Stimulated activated CD8-positive, alpha-beta memory T cell treated with anti-CD3 and anti-CD28 coated beads, Interleukin-2, amount 100 ng/mL, for 48 hours (primary cell): ENCODE measurements around the gene TMEM45A.
"Not testable (repeated sequence)": the region's sequence is repeated elsewhere in the genome, so short reads cannot be mapped to it uniquely, and the experiment has no call there.

ENCODE experiments used
- DNase-seq, 2 donors: peaks; one replicate each; pipeline ENCODE4 v3.0.0-alpha.2; 2020; ENCODE audit warnings: low read depth in 2 of 2

The TMEM45A gene, protein sequence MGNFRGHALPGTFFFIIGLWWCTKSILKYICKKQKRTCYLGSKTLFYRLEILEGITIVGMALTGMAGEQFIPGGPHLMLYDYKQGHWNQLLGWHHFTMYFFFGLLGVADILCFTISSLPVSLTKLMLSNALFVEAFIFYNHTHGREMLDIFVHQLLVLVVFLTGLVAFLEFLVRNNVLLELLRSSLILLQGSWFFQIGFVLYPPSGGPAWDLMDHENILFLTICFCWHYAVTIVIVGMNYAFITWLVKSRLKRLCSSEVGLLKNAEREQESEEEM

GRCh38 chr3:100492059-100493006, at the start of gene TMEM45A:
TSS of gene TMEM45A (plus strand) at chr3:100492619. CDS start at chr3:100555212, 62,593 bp downstream.
- DNase-seq = peak; percentile 73 to 82

GRCh38 chr3:100443690-100444089, 48.7 kb upstream of the TMEM45A start:
- DNase-seq = no peak

- not testable (repeated sequence) for DNase-seq
These were observed 45.4 kb upstream of the TMEM45A start for GRCh38 chr3:100447067-100447466.

GRCh38 chr3:100448079-100448478, 44.3 kb upstream of the TMEM45A start:
- no peak for DNase-seq

DNA sequence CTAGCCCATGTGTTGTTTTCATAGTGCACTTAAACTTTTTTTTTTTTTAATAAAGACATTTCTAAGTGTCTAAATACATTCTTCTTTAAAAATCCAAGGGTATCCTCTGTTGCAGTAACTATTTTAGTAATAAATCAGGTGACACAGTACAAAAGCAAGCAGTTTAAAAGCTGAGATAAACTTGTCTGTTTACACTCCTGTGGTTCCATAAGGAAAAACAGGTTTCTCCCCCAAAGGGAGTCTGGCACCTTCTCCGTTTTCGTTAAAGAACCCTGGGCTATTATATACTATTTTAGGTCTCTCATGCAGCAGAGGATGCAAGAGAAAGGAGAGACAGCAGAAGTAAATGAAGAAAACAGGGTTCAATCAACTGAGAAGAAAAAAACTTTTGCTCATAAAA, 43.2 kb upstream of the TMEM45A start:
- DNase-seq = no peak

- DNase-seq = no peak
These were observed 37.7 kb upstream of the TMEM45A start for GRCh38 chr3:100454677-100455076.

DNA sequence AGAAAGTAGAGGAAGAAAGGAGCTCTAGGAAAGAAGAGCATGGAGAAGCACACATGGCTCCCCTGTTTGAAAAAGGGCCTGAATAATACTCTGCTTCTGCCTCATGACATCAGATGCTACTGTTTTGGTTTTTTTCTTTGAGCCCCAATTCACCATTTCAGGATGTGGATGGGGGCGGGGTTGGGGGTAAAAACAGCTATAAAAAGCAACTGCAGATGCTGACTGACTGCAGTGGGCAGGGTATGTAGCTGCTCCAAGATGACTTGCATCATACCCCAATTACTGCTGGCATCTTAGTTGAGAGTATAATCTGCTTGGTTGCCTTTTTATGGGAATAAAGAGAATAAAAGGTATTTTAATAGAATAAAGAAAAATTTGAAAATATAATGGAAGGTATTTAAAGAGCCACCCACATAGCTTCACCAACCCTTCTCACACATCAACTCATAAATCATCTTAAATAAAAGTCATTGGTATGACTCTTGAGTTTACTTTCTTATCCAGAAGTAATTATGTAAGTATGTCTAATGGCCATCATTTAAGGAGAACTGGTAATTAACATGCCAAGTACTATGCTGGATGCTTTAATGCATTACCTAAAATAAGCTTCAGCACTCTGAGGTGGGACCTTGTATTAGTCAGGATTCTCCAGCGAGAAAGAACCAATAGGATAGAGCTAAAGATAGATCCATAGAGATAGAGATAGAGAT, 36.4 kb upstream of the TMEM45A start:
- DNase-seq = no peak

- no peak for DNase-seq
These were observed 35.7 kb upstream of the TMEM45A start for GRCh38 chr3:100456745-100457144.

DNA sequence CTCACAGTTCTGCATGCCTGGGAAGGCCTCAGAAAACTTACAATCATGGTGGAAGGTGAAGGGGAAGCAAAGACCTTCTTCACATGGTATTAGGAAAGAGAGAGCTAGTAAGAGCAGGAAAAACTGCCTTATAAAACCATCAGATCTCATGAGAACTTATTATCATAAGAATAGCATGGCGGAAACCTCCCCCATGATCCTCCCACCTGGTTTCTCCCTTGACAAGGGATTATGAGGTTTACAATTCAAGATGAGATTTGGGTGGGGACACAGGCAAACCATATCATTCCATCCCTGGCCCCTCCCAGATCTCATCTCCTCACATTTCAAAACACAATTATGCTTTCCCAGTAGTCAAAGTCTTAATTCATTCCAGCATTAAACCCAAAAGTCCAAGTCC, 34.6 kb upstream of the TMEM45A start:
- DNase-seq = no peak

- no peak for DNase-seq
These were observed 33.6 kb upstream of the TMEM45A start for GRCh38 chr3:100458814-100459213.

GRCh38 chr3:100463002-100463401, 29.4 kb upstream of the TMEM45A start:
- DNase-seq = no peak

GRCh38 chr3:100463646-100464155, 28.7 kb upstream of the TMEM45A start:
- DNase-seq = no peak

GRCh38 chr3:100465892-100466777, 26.3 kb upstream of the TMEM45A start:
- DNase-seq = no peak

- DNase-seq = no peak
These were observed 25.3 kb upstream of the TMEM45A start for GRCh38 chr3:100467133-100467532.

DNA sequence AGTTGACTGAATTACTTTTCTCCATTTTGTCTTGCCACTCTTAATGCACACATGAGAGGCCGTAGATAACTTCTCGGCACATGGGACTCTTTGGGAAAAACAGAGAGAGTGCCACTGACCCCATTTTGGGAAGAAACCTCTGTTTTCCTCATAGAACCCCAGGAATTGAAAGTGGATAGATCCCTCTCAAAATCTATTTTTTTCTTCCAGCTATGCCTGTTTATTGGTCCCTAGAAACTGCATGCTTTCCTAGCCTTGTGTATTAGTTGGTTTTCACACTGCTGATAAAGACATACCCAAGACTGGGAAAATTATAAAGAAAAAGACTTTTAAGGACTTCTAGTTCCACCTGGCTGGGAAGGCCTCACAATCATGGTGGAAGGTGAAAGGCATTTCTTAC, 23.7 kb upstream of the TMEM45A start:
- no peak for DNase-seq

DNA sequence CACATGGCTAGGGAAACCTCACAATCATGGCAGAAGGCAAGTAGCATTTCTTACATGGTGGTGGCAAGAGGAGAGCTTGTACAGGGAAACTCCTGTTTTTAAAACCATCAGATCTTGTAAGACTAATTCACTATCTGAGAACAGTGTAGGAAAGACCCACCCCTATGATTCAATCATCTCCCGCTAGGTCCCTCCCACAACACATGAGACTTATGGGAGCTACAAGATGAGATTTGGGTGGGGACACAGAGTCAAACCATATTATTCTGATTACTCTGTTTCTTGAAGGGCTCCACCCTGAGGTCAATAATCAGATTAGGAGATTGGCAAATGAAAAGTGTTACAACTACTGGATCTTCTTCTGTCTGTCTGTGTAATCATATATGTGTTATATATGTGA, 21.5 kb upstream of the TMEM45A start:
- no peak for DNase-seq

GRCh38 chr3:100471444-100471843, 21.0 kb upstream of the TMEM45A start:
- DNase-seq = no peak

DNA sequence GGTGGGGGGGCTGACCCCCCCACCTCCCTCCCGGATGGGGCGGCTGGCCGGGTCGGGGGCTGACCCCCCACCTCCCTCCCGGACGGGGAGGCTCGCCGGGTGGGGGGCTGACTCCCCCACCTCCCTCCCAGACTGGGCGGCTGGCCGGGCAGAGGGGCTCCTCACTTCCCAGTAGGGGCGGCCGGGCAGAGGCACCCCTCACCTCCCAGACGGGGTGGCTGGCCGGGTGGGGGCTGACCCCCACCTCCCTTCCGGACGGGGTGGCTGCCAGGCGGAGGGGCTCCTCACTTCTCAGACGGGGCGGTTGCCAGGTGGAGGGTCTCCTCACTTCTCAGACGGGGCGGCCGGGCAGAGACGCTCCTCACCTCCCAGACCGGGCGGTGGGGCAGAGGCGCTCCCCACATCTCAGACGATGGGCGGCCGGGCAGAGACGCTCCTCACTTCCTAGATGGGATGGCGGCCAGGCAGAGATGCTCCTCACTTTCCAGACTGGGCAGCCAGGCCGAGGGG, 14.5 kb upstream of the TMEM45A start:
- not testable (repeated sequence) for DNase-seq

DNA sequence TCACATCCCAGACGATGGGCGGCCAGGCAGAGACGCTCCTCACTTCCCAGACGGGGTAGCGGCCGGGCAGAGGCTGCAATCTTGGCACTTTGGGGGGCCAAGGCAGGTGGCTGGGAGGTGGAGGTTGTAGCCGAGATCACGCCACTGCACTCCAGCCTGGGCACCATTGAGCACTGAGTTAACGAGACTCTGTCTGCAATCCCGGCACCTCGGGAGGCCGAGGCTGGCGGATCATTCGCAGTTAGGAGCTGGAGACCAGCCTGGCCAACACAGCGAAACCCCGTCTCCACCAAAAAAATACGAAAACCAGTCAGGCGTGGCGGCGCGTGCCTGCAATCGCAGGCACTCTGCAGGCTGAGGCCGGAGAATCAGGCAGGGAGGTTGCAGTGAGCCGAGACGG, 13.9 kb upstream of the TMEM45A start:
- not testable (repeated sequence) for DNase-seq

DNA sequence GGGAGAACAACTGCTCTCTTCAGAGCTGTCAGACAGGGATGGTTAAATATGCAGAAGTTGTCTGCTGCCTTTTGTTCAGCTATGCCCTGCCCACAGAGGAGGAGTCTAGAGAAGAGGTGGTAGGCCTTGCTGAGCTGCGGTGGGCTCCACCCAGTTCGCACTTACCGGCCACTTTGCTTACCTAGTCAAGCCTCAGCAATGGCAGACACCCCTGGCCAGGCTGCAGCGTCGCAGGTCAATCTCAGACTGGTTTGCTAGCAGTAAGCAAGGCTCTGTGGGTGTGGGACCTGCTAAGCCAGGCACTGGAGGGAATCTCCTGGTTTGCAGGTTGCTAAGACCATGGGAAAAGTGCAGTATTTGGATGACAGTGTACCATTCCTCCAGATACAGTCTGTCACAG, 12.3 kb upstream of the TMEM45A start:
- DNase-seq = no peak

DNA sequence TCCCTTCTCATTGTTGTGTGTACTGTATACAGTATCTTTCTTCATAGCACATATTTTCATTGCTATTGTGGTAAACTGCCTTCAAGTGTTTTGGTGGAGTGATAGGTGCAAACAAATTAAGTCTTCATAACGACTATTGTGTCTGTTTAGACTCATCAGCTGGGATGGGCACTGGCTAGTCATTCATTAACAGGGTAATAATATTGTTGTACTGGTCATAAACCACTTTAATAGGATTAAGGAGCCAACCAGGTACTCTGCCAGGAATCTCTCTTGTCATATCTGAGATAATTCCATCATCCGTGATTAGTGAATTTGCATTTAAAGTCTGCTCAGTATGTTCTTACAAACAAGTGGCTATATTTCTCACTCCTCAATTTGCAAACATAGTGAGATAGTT, 10.2 kb upstream of the TMEM45A start:
- no peak for DNase-seq
